OCI-LY7 (cell line): ENCODE data around the gene PRR14L. TPM values are rescaled to one million over a fixed set of nuclear protein-coding genes. Genes with fewer than 3 reads are reported as not detected.
"Not testable (repeated sequence)": the region's sequence is repeated elsewhere in the genome, so short reads cannot be mapped to it uniquely, and the experiment has no call there.

Source experiments
- BruUV-seq: library from RNA; stranded (reverse); fragments of 400-500 nt; replicated peaks from 2 replicates; lab custom pipeline; 2021; lab: Mats Ljungman, UMichigan
- CTCF ChIA-PET: fragments of 300-600 bp; sonication (Branson Sonifier 250); formaldehyde crosslinking; loops from one replicate; lab custom pipeline; 2022; ENCODE audit warnings: antibody characterized with exemption; ENCODE audit not compliant: unreplicated experiment; lab: Charles Lee
- POLR2A ChIA-PET: fragments of 300-600 bp; sonication (Branson Sonifier 250); formaldehyde crosslinking; loops from one replicate; lab custom pipeline; 2022; ENCODE audit warnings: antibody characterized with exemption; lab: Charles Lee
- DNase-seq: peaks from one replicate; pipeline ENCODE4 v3.0.0-alpha.2; 2015; ENCODE audit warnings: low spot score
- H2AFZ ChIP-seq: fragments of 200-600 bp; sonication (generic), shearing (Covaris generic); 2 replicates; pipeline ENCODE4 v1.6.1; 2014; ENCODE audit warnings: mild to moderate bottlenecking, antibody characterized with exemption, low read length, moderate library complexity
- H3K27ac ChIP-seq: fragments of 200-600 bp; sonication (generic); 2 replicates; pipeline ENCODE4 v1.5.1; 2014; ENCODE audit warnings: mixed run types, low read depth, mild to moderate bottlenecking, moderate library complexity, low read length, inconsistent platforms; ENCODE audit not compliant: poor library complexity, severe bottlenecking
- H3K36me3 ChIP-seq: fragments of 200-600 bp; sonication (generic); 2 replicates; pipeline ENCODE4 v1.6.1; 2014; ENCODE audit warnings: mild to moderate bottlenecking, antibody characterized with exemption, low read length, moderate library complexity, mixed read lengths; ENCODE audit not compliant: insufficient read depth
- H3K4me1 ChIP-seq: fragments of 200-600 bp; sonication (generic); 2 replicates; pipeline ENCODE4 v1.5.1; 2014; ENCODE audit warnings: mild to moderate bottlenecking, low read length; ENCODE audit not compliant: insufficient read depth, poor library complexity, severe bottlenecking
- H3K4me2 ChIP-seq: fragments of 200-600 bp; sonication (generic); 2 replicates; pipeline ENCODE4 v1.6.1; 2014; ENCODE audit warnings: mild to moderate bottlenecking, low read length
- H3K4me3 ChIP-seq: fragments of 200-600 bp; sonication (generic); 2 replicates; pipeline ENCODE4 v1.5.1; 2014; ENCODE audit warnings: mild to moderate bottlenecking, low read depth, low read length; ENCODE audit not compliant: poor library complexity, severe bottlenecking
- H3K79me2 ChIP-seq: fragments of 200-600 bp; sonication (generic); 2 replicates; pipeline ENCODE4 v1.6.1; 2016; ENCODE audit warnings: low read depth, mild to moderate bottlenecking, low read length, moderate library complexity, mixed read lengths; ENCODE audit not compliant: insufficient read depth
- H3K9me2 ChIP-seq: fragments of 200-600 bp; sonication (generic); 2 replicates; pipeline ENCODE4 v1.6.1; 2016; ENCODE audit warnings: mild to moderate bottlenecking, low read length, mixed read lengths; ENCODE audit not compliant: insufficient read depth
- H3K9me3 ChIP-seq: fragments of 200-600 bp; sonication (generic); 2 replicates; pipeline ENCODE4 v1.6.1; 2014; ENCODE audit warnings: mild to moderate bottlenecking, mixed run types, low read length, mixed read lengths
- H4K20me1 ChIP-seq: fragments of 200-600 bp; sonication (generic); 2 replicates; pipeline ENCODE4 v1.6.1; 2014; ENCODE audit warnings: mild to moderate bottlenecking, antibody characterized with exemption, low read length, moderate library complexity, mixed read lengths; ENCODE audit not compliant: insufficient read depth
- EZH2phosphoT487 ChIP-seq: fragments of 200-600 bp; sonication (generic); IDR thresholded peaks from 2 replicates; pipeline ENCODE4 v1.6.1; 2018; ENCODE audit warnings: low read depth, borderline replicate concordance, mild to moderate bottlenecking, mixed run types, antibody characterized with exemption, low read length, moderate library complexity, mixed read lengths
- intact Hi-C: fragments of 100-400 bp; cut with micrococcal nuclease; formaldehyde crosslinking; loops from one replicate; pipeline ENCODE4 v1.10.0; 2022; ENCODE audit not compliant: unreplicated experiment
- total RNA-seq, 2 experiments: library from RNA; depleted of rRNA in 1 of 2; stranded (reverse); fragments of >200 nt in 1 of 2; shearing (Covaris generic) in 1 of 2; gene quantifications; 2 replicates each; pipeline ENCODE4 v1.2.3, GENCODE V29; 2014 to 2022
- TF ChIP-seq, protein P1 (sequence below): fragments of 200-600 bp; sonication (generic); conservative IDR thresholded peaks from 2 replicates; pipeline ENCODE4 v1.5.1; 2014; ENCODE audit warnings: mild to moderate bottlenecking, antibody characterized with exemption, low read length, moderate library complexity, mixed read lengths

PRR14L gene
- total RNA-seq, 2 experiments from 2014 or later, result 21.9 to 51.1 TPM

DNA sequence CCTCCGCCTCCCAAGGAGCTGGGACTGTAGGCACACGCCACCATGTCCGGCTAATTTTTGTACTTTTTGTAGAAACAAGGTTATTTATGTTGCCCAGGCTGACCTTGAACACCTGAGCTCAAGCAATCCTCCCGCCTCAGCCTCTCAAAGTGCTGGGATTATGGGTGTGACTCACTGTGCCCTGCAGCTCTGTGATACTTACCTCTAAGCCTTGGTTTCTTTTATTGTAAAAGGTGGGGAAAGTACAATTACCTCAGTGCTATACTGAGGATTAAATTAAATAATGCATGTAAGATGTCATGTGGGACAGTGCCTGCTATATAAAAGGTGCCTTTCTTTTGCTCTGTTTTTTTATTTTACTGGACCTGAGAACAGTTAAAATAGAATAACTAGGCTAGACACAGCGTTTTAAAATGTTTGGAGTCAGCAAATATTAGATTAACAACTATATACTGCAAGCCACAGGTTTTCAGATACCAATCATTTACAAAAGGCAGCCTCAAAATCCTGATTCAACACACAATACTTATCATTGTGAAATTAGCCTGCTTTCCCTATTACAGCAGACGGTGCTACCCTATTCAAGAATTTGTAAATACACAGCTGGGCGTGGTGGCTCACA lies 30.0 kb downstream of the PRR14L start:
- no peaks in the 10 kb centered on the region for H4K20me1 ChIP-seq
- no peak for DNase-seq
- no peaks in the 10 kb centered on the region for H3K4me1 ChIP-seq
- no peak overlapping the region for H2AFZ ChIP-seq
- CTCF ChIA-PET, result no interaction called here
- H3K9me2 ChIP-seq, result no peaks in the 10 kb centered on the region
- BruUV-seq, result no TSS peak
- H3K36me3 ChIP-seq, result peaks cover 87% of the 10 kb centered on the region
- no peak for TF ChIP-seq EZH2phosphoT487
- TF ChIP-seq, protein P1, sequence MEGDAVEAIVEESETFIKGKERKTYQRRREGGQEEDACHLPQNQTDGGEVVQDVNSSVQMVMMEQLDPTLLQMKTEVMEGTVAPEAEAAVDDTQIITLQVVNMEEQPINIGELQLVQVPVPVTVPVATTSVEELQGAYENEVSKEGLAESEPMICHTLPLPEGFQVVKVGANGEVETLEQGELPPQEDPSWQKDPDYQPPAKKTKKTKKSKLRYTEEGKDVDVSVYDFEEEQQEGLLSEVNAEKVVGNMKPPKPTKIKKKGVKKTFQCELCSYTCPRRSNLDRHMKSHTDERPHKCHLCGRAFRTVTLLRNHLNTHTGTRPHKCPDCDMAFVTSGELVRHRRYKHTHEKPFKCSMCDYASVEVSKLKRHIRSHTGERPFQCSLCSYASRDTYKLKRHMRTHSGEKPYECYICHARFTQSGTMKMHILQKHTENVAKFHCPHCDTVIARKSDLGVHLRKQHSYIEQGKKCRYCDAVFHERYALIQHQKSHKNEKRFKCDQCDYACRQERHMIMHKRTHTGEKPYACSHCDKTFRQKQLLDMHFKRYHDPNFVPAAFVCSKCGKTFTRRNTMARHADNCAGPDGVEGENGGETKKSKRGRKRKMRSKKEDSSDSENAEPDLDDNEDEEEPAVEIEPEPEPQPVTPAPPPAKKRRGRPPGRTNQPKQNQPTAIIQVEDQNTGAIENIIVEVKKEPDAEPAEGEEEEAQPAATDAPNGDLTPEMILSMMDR, result no peak
- no peak overlapping the region for H3K4me2 ChIP-seq
- POLR2A ChIA-PET, result no interaction called here
- H3K9me3 ChIP-seq, result no peaks in the 10 kb centered on the region
- no peak overlapping the region for H3K27ac ChIP-seq
- H3K79me2 ChIP-seq, result peaks cover 4% of the 10 kb centered on the region; the same call in 1 of the 2 replicates
- no peak overlapping the region for H3K4me3 ChIP-seq
- intact Hi-C loops, result no loop called here

DNA sequence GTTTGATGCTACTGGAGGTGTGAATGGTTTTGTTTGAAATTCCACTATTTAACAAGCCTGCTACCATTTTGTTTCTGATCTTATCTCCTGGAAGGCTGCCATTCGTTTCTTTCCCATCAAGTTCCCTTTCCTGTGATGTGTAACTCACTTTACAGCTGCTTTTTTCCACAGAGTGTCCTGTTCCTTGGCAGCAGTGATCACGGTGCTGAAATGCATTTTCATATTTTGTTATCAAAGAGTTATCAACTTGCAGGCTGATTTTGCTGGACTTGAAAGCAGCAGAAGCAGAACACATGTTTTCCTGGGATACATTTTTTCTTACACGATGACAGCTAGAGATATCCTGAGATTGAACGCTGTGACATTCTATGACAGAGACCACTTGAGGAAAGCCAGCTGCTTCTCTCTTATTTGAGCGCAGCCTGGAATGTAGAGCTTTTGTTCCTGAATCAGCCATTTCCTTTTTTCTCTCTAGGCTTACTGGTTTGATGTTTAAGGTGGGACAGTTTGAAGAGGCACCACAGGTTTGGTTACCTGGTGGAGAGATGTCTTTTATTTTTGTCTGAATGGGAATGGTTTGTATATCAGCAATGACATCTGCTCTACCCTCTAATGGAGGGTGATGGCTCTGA lies 34.7 kb downstream of the PRR14L start:
- Histone ChIP-seq H3K36me3 (peaks cover 91% of the 10 kb centered on the region), H3K79me2 (no peaks in the 10 kb centered on the region), H3K9me2 (no peaks in the 10 kb centered on the region), H2AFZ (no peak overlapping the region), H3K27ac (no peak overlapping the region), H4K20me1 (no peaks in the 10 kb centered on the region), H3K4me1 (no peaks in the 10 kb centered on the region), H3K9me3 (no peaks in the 10 kb centered on the region), H3K4me2 (no peak overlapping the region), H3K4me3 (no peak overlapping the region)
- TF ChIP-seq, protein P1, result no peak
- TF ChIP-seq EZH2phosphoT487, result no peak
- BruUV-seq, result no TSS peak
- DNase-seq, result no peak
- ChIA-PET CTCF (no interaction called here), POLR2A (interaction anchor here (0.6 kb wide), 1 partner anchor 161 kb away, joined by 3 read pairs; no protein-coding TSS in a partner anchor)
- intact Hi-C loops, result no loop called here

DNA sequence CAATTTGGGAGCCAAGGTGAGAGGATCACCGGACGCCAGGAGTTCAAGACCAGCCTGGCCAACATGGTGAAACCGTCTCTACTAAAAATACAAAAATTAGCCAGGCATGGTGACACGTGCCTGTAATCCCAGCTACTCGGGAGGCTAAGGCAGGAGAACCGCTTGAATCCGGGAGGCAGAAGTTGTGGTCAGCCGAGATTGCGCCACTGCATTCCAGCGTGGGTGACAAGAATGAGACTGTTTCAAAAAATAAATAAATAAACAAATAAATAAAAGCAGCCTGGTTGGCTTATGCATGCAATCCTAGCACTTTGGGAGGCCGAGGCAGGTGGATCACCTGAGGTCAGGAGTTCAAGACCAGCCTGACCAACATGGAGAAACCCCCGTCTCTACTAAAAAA lies 38.7 kb downstream of the PRR14L start:
- H3K9me2 ChIP-seq, DNase-seq, intact Hi-C loops, H4K20me1 ChIP-seq, H3K9me3 ChIP-seq, H3K4me3 ChIP-seq, H3K27ac ChIP-seq, H3K79me2 ChIP-seq, CTCF ChIA-PET, POLR2A ChIA-PET, H2AFZ ChIP-seq, BruUV-seq, H3K4me2 ChIP-seq: not testable (repeated sequence)
- peaks cover 13% of the 10 kb centered on the region for H3K4me1 ChIP-seq
- peaks cover 72% of the 10 kb centered on the region for H3K36me3 ChIP-seq
